Esophagus squamous epithelium (tissue), 4 donors: Measurements from ENCODE around the gene HS1BP3.

ENCODE experiments used
- CTCF ChIP-seq, 6 experiments: fragments of 450-650 bp in 4 of 6; fragments of 200-600 bp in 2 of 6; sonication (generic) in 2 of 6; IDR thresholded peaks; one replicate each; pipeline ENCODE4 v1.5.1; 2016 to 2019; ENCODE audit warnings: antibody characterized with exemption in 6 of 6, mild to moderate bottlenecking in 4 of 6, moderate library complexity in 4 of 6
- POLR2A ChIP-seq, 4 donors: fragments of 450-650 bp; IDR thresholded peaks; one replicate each; pipeline ENCODE4 v1.6.1; 2017; ENCODE audit warnings: antibody characterized with exemption in 4 of 4, mild to moderate bottlenecking in 4 of 4, moderate library complexity in 3 of 4

GRCh38 chr2:20672201-20672951, 21.5 kb upstream of the HS1BP3 start:
- TF ChIP-seq POLR2A (IDR thresholded peaks at IDR 0.05) (no peak), CTCF (IDR thresholded peaks at IDR 0.05) (no peak)
